HFFc6 (cell line): ENCODE data around the gene GSTM3. TPM values are rescaled to one million over a fixed set of nuclear protein-coding genes. Genes with fewer than 3 reads are reported as not detected.
A peak's percentile ranks its signal among the peaks of the same experiment; 100 is the strongest.

Source experiments
- DNase-seq: peaks from one replicate; pipeline ENCODE4 v3.0.0-alpha.2; 2018
- H3K27ac Mint-ChIP-seq: 2 replicates; pipeline ENCODE4 v1.8.0; 2020; ENCODE audit warnings: mild to moderate bottlenecking, mixed read lengths
- H3K27me3 Mint-ChIP-seq: 2 replicates; pipeline ENCODE4 v1.8.0; 2021; ENCODE audit warnings: mild to moderate bottlenecking, moderate library complexity, mixed read lengths; ENCODE audit not compliant: insufficient read depth
- H3K36me3 Mint-ChIP-seq: 2 replicates; pipeline ENCODE4 v1.8.0; 2021; ENCODE audit warnings: low read depth, mixed read lengths
- H3K4me1 Mint-ChIP-seq: 2 replicates; pipeline ENCODE4 v1.8.0; 2020; ENCODE audit warnings: low read depth, mixed read lengths
- H3K4me3 Mint-ChIP-seq: 2 replicates; pipeline ENCODE4 v1.8.0; 2020; ENCODE audit warnings: mild to moderate bottlenecking, moderate library complexity, mixed read lengths
- H3K9me3 Mint-ChIP-seq: 2 replicates; pipeline ENCODE4 v1.8.0; 2020; ENCODE audit warnings: mild to moderate bottlenecking, mixed read lengths
- total RNA-seq, 6 experiments: library from RNA; stranded (reverse); fragmentation: NEBNext Ultra II Directional; extraction: Animal tissue kit (Norgen Biotek cat#: 25700); gene quantifications; 2 replicates in 1 of 6; 3 replicates in 5 of 6; pipeline ENCODE4 v1.2.3, GENCODE V29; 2021
- TF ChIP-seq, protein P1 (sequence below): fragments of 200-600 bp; sonication (generic); IDR thresholded peaks from 2 replicates; pipeline ENCODE4 v1.5.0; 2021; ENCODE audit warnings: antibody characterized with exemption, mild to moderate bottlenecking

GSTM3 gene
- total RNA-seq, 6 experiments from 2014 or later: 36.9 to 51.3 (median 43.6) TPM

DNA sequence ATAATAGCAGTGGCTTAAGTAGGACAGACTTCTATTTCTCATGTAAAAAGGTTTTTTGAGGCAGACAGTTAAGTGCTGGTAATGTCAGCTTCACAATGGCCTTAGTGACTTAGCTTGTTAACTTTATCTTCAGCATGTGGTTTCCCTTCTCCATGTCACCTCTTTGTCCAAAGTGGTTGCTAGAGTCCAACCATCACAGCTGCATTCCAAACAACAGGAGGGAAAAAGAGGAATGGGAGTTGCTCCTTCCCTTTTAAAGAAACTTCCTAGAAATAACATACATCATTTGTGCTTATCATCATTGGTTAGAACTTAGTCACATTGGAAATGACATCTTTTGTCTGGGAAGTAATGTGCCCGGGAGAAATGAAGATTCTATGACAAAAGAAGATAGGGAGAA, 18.9 kb downstream of the GSTM3 start:
- H3K4me3 Mint-ChIP-seq: no peak overlapping the region
- 0 out of 2 replicates have a peak, but pooled peaks cover 3% of the 10 kb centered on the region for H3K36me3 Mint-ChIP-seq
- H3K27me3 Mint-ChIP-seq: no peaks in the 10 kb centered on the region; the same call in 1 of the 2 replicates
- peaks cover 54% of the 10 kb centered on the region for H3K4me1 Mint-ChIP-seq
- no peak overlapping the region for H3K27ac Mint-ChIP-seq
- DNase-seq: no peak
- no peaks in the 10 kb centered on the region for H3K9me3 Mint-ChIP-seq
- TF ChIP-seq, protein P1, sequence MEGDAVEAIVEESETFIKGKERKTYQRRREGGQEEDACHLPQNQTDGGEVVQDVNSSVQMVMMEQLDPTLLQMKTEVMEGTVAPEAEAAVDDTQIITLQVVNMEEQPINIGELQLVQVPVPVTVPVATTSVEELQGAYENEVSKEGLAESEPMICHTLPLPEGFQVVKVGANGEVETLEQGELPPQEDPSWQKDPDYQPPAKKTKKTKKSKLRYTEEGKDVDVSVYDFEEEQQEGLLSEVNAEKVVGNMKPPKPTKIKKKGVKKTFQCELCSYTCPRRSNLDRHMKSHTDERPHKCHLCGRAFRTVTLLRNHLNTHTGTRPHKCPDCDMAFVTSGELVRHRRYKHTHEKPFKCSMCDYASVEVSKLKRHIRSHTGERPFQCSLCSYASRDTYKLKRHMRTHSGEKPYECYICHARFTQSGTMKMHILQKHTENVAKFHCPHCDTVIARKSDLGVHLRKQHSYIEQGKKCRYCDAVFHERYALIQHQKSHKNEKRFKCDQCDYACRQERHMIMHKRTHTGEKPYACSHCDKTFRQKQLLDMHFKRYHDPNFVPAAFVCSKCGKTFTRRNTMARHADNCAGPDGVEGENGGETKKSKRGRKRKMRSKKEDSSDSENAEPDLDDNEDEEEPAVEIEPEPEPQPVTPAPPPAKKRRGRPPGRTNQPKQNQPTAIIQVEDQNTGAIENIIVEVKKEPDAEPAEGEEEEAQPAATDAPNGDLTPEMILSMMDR: no peak

DNA sequence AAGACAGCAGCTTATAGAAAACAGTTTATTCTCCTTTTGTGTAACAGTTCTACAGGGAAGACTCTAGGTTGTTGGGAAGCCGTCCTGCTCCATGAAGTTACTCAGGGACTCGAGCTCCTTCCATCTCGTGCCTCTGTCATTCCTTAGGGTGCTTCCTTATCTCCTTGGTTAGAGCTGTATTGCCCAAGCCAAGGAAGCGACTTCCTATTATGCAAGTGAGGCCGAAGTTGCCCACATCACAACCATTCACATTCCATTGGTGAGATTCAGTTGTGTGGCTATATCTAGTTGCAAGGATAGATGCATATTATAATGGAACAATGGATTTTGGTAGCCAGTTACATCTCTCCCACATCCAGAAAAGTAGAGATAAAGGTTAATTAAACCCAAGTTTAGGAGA, 19.8 kb downstream of the GSTM3 start:
- H3K4me1 Mint-ChIP-seq: peaks cover 52% of the 10 kb centered on the region
- H3K9me3 Mint-ChIP-seq: no peaks in the 10 kb centered on the region
- no peaks in the 10 kb centered on the region; the same call in 1 of the 2 replicates for H3K27me3 Mint-ChIP-seq
- H3K27ac Mint-ChIP-seq: no peak overlapping the region
- H3K36me3 Mint-ChIP-seq: no peaks in the 10 kb centered on the region
- no peak overlapping the region for H3K4me3 Mint-ChIP-seq
- TF ChIP-seq, protein P1: no peak
- DNase-seq: no peak

DNA sequence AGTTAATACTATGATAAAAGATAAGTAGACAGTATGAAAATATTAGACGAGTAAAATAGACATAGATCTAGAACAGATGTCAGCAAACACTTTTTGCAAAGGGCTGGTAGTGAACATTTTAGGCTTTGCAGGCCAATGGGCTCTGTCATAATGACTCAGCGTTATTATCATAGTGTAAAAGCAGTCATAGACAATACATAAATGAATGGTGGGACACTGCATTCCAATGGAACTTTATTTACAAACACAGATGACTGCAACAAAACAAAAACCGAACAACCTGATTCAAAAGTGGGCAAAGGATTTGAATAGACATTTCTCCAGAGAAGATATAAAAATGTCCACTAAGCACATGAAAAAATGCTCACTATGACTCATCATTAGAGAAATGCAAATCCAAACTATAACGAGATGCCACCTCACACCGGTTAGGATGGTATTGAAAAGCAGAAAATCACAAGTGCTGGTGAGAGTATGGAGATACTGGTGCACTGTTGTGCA, 21.5 kb downstream of the GSTM3 start:
- no peaks in the 10 kb centered on the region for H3K36me3 Mint-ChIP-seq
- peaks cover 4% of the 10 kb centered on the region; the same call in 1 of the 2 replicates for H3K27me3 Mint-ChIP-seq
- DNase-seq: peak; percentile 58
- peak overlapping the region; percentile 85 for H3K27ac Mint-ChIP-seq
- H3K4me1 Mint-ChIP-seq: peaks cover 45% of the 10 kb centered on the region
- peak overlapping the region; percentile 42; the same call in 1 of the 2 replicates for H3K4me3 Mint-ChIP-seq
- TF ChIP-seq, protein P1: no peak
- no peaks in the 10 kb centered on the region for H3K9me3 Mint-ChIP-seq

DNA sequence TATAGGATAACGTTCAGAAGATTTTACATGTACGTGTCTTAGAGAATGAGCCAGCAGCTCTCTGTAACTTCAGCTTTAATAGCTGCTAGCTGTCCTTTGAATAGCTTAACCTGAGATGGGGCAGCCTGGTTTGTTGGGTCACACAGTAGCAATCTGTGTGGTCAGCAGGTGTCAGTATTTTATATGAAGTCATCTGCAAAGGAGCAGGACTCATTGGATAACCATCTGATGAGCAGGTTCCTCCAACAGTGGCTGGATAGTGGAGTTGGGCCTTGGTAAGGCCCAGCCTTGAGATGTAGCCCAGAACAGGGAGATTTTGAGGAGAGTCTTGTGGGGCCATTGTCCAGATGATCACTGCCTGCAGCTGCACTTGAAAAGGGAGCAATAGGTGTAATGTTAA, 22.3 kb downstream of the GSTM3 start:
- TF ChIP-seq, protein P1: peak; percentile 48; the same call in 1 of the 2 replicates
- Mint-ChIP-seq H3K36me3 (no peaks in the 10 kb centered on the region), H3K9me3 (no peaks in the 10 kb centered on the region), H3K27ac (peak overlapping the region; percentile 85), H3K4me3 (no peak overlapping the region; the same call in 1 of the 2 replicates), H3K4me1 (peaks cover 41% of the 10 kb centered on the region), H3K27me3 (peaks cover 4% of the 10 kb centered on the region; the same call in 1 of the 2 replicates)
- DNase-seq: peak; percentile 47

DNA sequence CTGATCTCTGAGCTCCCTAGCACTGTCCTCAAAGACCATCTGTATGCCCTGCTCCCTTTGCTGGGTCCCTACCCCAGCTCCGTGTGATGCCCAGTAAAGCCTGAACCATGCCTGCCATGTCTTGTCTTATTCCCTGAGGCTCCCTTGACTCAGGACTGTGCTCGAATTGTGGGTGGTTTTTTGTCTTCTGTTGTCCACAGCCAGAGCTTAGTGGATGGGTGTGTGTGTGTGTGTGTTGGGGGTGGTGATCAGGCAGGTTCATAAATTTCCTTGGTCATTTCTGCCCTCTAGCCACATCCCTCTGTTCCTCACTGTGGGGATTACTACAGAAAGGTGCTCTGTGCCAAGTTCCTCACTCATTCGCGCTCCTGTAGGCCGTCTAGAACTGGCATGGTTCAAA, 23.1 kb downstream of the GSTM3 start:
- TF ChIP-seq, protein P1: no peak
- no peaks in the 10 kb centered on the region for H3K9me3 Mint-ChIP-seq
- H3K4me1 Mint-ChIP-seq: peaks cover 33% of the 10 kb centered on the region
- H3K36me3 Mint-ChIP-seq: no peaks in the 10 kb centered on the region
- H3K4me3 Mint-ChIP-seq: no peak overlapping the region
- H3K27ac Mint-ChIP-seq: no peak overlapping the region
- H3K27me3 Mint-ChIP-seq: peaks cover 4% of the 10 kb centered on the region; the same call in 1 of the 2 replicates
- no peak for DNase-seq
